ENCODE measurements around the gene BRD3OS.

DNA sequence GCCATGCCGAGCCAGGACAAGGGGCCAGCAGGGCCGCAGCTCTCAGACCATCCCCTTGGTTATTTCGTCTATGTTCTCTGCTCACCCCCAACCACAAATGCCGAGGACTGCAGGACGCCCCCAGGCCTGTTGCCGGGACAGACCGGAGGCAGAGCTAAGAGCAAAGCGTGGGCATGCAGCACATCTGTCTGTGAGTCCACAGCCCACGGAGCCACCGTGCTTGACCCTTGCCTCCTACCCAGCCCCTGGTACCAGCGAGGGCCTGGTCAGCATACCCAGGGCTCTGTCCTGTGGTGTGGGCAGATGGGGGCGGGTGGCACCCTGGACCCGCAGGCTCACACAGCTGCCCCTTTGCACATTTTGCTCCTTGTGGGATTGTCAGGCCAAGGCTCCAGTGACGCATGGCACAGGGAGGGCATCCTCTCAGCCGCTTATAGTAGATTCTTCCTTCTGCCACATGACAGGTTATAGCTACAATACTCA, 37.8 kb downstream of the BRD3OS start:
- TF ChIP-seq TEAD1 (CRISPR knock-in tag; IDR thresholded peaks at IDR 0.05) (no peak), ZNF121 (CRISPR knock-in tag; IDR thresholded peaks at IDR 0.05) (no peak)
- TF ChIP-seq, protein P1, sequence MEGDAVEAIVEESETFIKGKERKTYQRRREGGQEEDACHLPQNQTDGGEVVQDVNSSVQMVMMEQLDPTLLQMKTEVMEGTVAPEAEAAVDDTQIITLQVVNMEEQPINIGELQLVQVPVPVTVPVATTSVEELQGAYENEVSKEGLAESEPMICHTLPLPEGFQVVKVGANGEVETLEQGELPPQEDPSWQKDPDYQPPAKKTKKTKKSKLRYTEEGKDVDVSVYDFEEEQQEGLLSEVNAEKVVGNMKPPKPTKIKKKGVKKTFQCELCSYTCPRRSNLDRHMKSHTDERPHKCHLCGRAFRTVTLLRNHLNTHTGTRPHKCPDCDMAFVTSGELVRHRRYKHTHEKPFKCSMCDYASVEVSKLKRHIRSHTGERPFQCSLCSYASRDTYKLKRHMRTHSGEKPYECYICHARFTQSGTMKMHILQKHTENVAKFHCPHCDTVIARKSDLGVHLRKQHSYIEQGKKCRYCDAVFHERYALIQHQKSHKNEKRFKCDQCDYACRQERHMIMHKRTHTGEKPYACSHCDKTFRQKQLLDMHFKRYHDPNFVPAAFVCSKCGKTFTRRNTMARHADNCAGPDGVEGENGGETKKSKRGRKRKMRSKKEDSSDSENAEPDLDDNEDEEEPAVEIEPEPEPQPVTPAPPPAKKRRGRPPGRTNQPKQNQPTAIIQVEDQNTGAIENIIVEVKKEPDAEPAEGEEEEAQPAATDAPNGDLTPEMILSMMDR (IDR thresholded peaks at IDR 0.05) = no peak

All from WTC11 (cell line).